ENCODE results near the gene ECI2.

Gene ECI2

GRCh38 chr6:4069199-4069598, 66.2 kb downstream of the ECI2 start:
- no peaks in the 10 kb centered on the region for H3K27me3 ChIP-seq (ENCODE audit: insufficient read depth, low read length)
- H3K9ac ChIP-seq (ENCODE audit: low read depth, low read length): no peak overlapping the region
- peaks cover 16% of the 10 kb centered on the region for H3K36me3 ChIP-seq (ENCODE audit: insufficient read depth, low read length)
- no peaks in the 10 kb centered on the region for H3K9me3 ChIP-seq (ENCODE audit: insufficient read depth, low read depth, low read length)
- H3K27ac ChIP-seq (ENCODE audit: low read depth, low read length): no peak overlapping the region
- 95% methylated on average over 6 of the region's 6 CpGs for WGBS
- no peaks in the 10 kb centered on the region; the same call in none of the 2 replicates for H3K4me1 ChIP-seq (ENCODE audit: insufficient read depth, low read length)
- no peak overlapping the region for H3K4me3 ChIP-seq (ENCODE audit: low read length)

- Histone ChIP-seq H3K9me3 (ENCODE audit: insufficient read depth, low read depth, low read length) (no peaks in the 10 kb centered on the region), H3K4me1 (ENCODE audit: insufficient read depth, low read length) (no peaks in the 10 kb centered on the region; the same call in none of the 2 replicates), H3K36me3 (ENCODE audit: insufficient read depth, low read length) (peaks cover 32% of the 10 kb centered on the region), H3K27ac (ENCODE audit: low read depth, low read length) (no peak overlapping the region), H3K27me3 (ENCODE audit: insufficient read depth, low read length) (no peaks in the 10 kb centered on the region), H3K4me3 (ENCODE audit: low read length) (no peak overlapping the region), H3K9ac (ENCODE audit: low read depth, low read length) (no peak overlapping the region)
- no CpG with 5 or more reads among the region's 1 CpG for WGBS
These were observed 67.7 kb downstream of the ECI2 start for GRCh38 chr6:4067673-4068072.

- H3K9me3 ChIP-seq (ENCODE audit: insufficient read depth, low read depth, low read length): no peaks in the 10 kb centered on the region
- H3K4me3 ChIP-seq (ENCODE audit: low read length): no peak overlapping the region
- no peak overlapping the region for H3K27ac ChIP-seq (ENCODE audit: low read depth, low read length)
- H3K9ac ChIP-seq (ENCODE audit: low read depth, low read length): no peak overlapping the region
- H3K36me3 ChIP-seq (ENCODE audit: insufficient read depth, low read length): peaks cover 47% of the 10 kb centered on the region
- no peaks in the 10 kb centered on the region for H3K27me3 ChIP-seq (ENCODE audit: insufficient read depth, low read length)
- H3K4me1 ChIP-seq (ENCODE audit: insufficient read depth, low read length): no peaks in the 10 kb centered on the region; the same call in none of the 2 replicates
- 91% methylated on average over 6 of the region's 7 CpGs for WGBS
These were observed 69.2 kb downstream of the ECI2 start for GRCh38 chr6:4066029-4066755.

Data from HUES64 (cell line).